Glutamatergic neuron (in vitro differentiated cells): ENCODE results near the gene PLP1. TPM values are rescaled to one million over a fixed set of nuclear protein-coding genes. Genes with fewer than 3 reads are reported as not detected.
"Not testable (repeated sequence)": the region's sequence is repeated elsewhere in the genome, so short reads cannot be mapped to it uniquely, and the experiment has no call there.

Experiments
- DNase-seq: peaks from one replicate; pipeline ENCODE4 v3.0.0; 2022
- H3K27ac Mint-ChIP-seq: one replicate; pipeline ENCODE4 v1.8.0; 2020; ENCODE audit warnings: mild to moderate bottlenecking, mixed read lengths, inconsistent platforms; ENCODE audit not compliant: unreplicated experiment
- H3K27me3 Mint-ChIP-seq: one replicate; pipeline ENCODE4 v1.8.0; 2020; ENCODE audit warnings: mild to moderate bottlenecking, moderate library complexity, mixed read lengths, inconsistent platforms; ENCODE audit not compliant: unreplicated experiment
- H3K36me3 Mint-ChIP-seq: one replicate; pipeline ENCODE4 v1.8.0; 2020; ENCODE audit warnings: mild to moderate bottlenecking, mixed read lengths, inconsistent platforms; ENCODE audit not compliant: unreplicated experiment
- H3K4me1 Mint-ChIP-seq: one replicate; pipeline ENCODE4 v1.8.0; 2020; ENCODE audit warnings: mild to moderate bottlenecking, low read depth, mixed read lengths, inconsistent platforms; ENCODE audit not compliant: unreplicated experiment
- H3K4me3 Mint-ChIP-seq: one replicate; pipeline ENCODE4 v1.8.0; 2020; ENCODE audit warnings: mild to moderate bottlenecking, mixed read lengths, inconsistent platforms; ENCODE audit not compliant: unreplicated experiment
- H3K9me3 Mint-ChIP-seq: one replicate; pipeline ENCODE4 v1.8.0; 2020; ENCODE audit warnings: mild to moderate bottlenecking, moderate library complexity, mixed read lengths, inconsistent platforms; ENCODE audit not compliant: unreplicated experiment
- CTCF ChIP-seq: fragments of 200-600 bp; sonication (generic); IDR thresholded peaks from one replicate; pipeline ENCODE4 v1.5.0; 2021; ENCODE audit not compliant: partially characterized antibody, unreplicated experiment
- total RNA-seq: library from RNA; stranded (reverse); fragmentation: NEBNext Ultra II Directional; extraction: Animal tissue kit (Norgen Biotek cat#: 25700); gene quantifications from one replicate; pipeline ENCODE4 v1.2.1, GENCODE V29; 2021; ENCODE audit not compliant: unreplicated experiment

Gene PLP1
- total RNA-seq, 1 donor from 2014 or later, result 0.20 TPM

DNA sequence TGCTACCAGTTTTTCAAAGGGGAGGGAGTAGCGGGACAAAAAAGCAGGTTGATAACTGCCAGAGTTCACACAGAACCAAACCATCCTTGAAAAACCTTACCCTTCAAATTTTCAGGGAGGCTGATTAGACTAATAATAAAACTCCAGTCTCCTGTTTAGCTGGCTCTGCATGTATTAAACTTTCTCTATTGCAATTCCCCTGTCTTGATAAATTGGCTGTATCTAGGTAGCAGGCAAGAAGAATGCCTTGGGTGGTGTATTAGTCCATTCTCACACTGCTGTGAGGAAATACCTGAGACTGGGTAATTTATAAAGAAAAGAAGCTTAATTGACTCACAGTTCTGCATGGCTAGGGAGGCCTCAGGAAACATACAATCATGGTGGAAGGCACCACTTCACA is 18.1 kb upstream of the PLP1 start:
- no peak overlapping the region for H3K27ac Mint-ChIP-seq
- H3K9me3 Mint-ChIP-seq, result no peaks in the 10 kb centered on the region
- no peak overlapping the region for H3K4me3 Mint-ChIP-seq
- no peaks in the 10 kb centered on the region for H3K36me3 Mint-ChIP-seq
- TF ChIP-seq CTCF, result no peak
- H3K27me3 Mint-ChIP-seq, result peaks cover 2% of the 10 kb centered on the region
- no peak for DNase-seq
- H3K4me1 Mint-ChIP-seq, result peaks cover 7% of the 10 kb centered on the region

DNA sequence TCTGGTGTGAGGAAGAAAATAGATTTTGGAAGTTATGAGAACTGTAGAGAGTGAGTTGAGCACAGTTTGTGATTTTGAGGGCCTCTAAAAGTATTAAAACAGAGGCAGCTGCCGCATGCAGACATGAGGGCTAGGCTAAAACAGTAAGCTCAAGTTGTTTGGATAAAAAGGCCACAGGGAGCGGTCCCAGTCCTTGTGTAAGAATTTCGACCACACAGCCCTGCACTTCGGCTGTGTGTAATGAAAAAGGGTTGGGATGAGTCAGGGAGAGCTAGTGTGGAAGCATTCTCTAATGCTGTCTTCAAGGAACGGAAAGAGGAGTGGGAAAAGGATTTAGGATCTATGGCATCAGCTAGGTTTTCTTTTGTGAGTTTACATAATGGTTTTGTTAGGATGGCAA is 13.1 kb upstream of the PLP1 start:
- not testable (repeated sequence) for H3K4me3 Mint-ChIP-seq, H3K36me3 Mint-ChIP-seq, H3K27me3 Mint-ChIP-seq, DNase-seq, H3K4me1 Mint-ChIP-seq, H3K9me3 Mint-ChIP-seq, H3K27ac Mint-ChIP-seq

DNA sequence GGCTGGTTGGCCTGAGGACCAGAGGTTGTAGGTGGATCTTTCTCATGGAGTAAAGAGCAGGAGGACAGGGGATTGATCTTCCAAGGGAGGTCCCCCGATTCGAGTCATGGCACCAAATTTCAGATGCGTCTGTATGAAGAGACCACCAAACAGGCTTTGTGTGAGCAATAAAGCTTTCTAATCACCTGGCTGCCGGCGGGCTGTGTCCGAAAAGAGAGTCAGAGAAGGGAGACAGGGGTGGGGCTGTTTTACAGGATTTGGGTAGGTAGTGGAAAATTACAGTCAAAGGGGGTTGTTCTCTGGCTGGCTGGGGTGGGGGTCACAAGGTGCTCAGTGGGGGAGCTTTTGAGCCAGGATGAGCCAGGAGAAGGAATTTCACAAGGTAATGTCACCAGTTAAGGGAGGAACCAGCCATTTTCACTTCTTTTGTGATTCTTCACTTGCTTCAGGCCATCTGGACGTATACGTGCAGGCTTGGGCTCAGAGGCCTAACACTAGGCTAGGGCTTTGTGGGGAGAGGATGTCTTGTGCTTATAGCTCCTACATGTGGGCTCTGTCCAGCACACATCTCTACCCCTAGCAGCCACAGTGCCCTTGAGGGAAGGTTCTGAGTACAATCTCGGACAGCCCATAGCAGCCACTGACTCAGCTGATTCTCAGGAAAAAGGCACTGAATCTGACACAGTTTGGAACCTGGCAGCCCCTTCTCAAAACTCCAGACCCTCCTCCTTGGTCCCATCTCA is 9.7 kb upstream of the PLP1 start:
- not testable (repeated sequence) for H3K27ac Mint-ChIP-seq, H3K4me1 Mint-ChIP-seq, DNase-seq, H3K9me3 Mint-ChIP-seq, H3K27me3 Mint-ChIP-seq, H3K36me3 Mint-ChIP-seq, H3K4me3 Mint-ChIP-seq

GRCh38 chrX:103773445-103773844 is 3.2 kb upstream of the PLP1 start:
- DNase-seq, result no peak
- Mint-ChIP-seq H3K9me3 (no peaks in the 10 kb centered on the region), H3K4me3 (no peak overlapping the region), H3K36me3 (no peaks in the 10 kb centered on the region), H3K4me1 (peaks cover 2% of the 10 kb centered on the region), H3K27me3 (peaks cover 4% of the 10 kb centered on the region), H3K27ac (no peak overlapping the region)
- no peak for TF ChIP-seq CTCF

DNA sequence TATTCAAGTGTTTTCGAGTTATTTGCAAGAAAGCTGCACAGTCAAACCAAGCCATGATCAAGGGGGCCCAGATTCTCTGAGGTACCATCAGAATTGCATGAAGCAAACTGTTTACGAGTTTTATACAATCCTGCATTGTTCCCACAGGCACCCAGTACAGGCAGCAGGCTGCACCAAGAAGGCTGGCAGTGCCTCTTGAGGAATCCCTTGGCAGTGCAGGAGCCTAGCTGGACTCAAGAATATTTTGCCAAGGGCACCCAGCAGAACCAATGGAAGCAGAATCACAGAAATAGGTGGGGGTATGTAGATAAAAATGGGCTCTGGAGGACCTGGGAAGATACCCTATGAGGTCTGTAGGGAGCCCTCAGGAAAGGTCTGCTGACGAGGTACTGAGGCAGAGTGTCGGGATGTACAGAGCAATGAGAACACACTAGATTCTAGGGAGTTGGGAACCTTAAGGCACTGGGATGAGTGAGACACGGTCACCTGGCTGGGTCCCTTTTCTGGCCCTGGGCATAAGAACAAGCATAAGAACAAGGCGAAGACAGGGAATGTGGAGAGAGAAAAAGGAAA is 2.5 kb upstream of the PLP1 start:
- H3K4me1 Mint-ChIP-seq, result peaks cover 2% of the 10 kb centered on the region
- no peak overlapping the region for H3K27ac Mint-ChIP-seq
- DNase-seq, result no peak
- H3K4me3 Mint-ChIP-seq, result no peak overlapping the region
- no peaks in the 10 kb centered on the region for H3K36me3 Mint-ChIP-seq
- no peaks in the 10 kb centered on the region for H3K9me3 Mint-ChIP-seq
- peaks cover 4% of the 10 kb centered on the region for H3K27me3 Mint-ChIP-seq
- TF ChIP-seq CTCF, result no peak

GRCh38 chrX:103779141-103779789 is 2.6 kb downstream of the PLP1 start:
- Mint-ChIP-seq H3K4me3 (no peak overlapping the region), H3K9me3 (no peaks in the 10 kb centered on the region), H3K4me1 (peaks cover 5% of the 10 kb centered on the region), H3K27ac (no peak overlapping the region), H3K36me3 (no peaks in the 10 kb centered on the region), H3K27me3 (peaks cover 3% of the 10 kb centered on the region)
- TF ChIP-seq CTCF, result no peak
- DNase-seq, result no peak
